Endothelial cell of umbilical vein (primary cell): ENCODE measurements around the gene MTMR6. TPM values are rescaled to one million over a fixed set of nuclear protein-coding genes. Genes with fewer than 3 reads are reported as not detected.

Experiments used
- BruUV-seq: library from RNA; stranded (reverse); fragments of 400-500 nt; replicated peaks from 2 replicates; lab custom pipeline; 2021; lab: Mats Ljungman, UMichigan
- CTCF ChIA-PET: fragments of 300-600, 350-600 bp; sonication (Branson Sonifier 250); formaldehyde crosslinking; loops from one replicate; lab custom pipeline; 2021; ENCODE audit warnings: antibody characterized with exemption, inconsistent platforms; lab: Charles Lee
- POLR2A ChIA-PET: fragments of 300-600, 350-600 bp; sonication (Branson Sonifier 250); formaldehyde crosslinking; loops from one replicate; lab custom pipeline; 2021; ENCODE audit warnings: antibody characterized with exemption, inconsistent platforms; lab: Charles Lee
- DNase-seq: peaks from one replicate; pipeline ENCODE4 v3.0.0-alpha.2; 2011; ENCODE audit warnings: low read depth, low spot score
- FAIRE-seq: peaks from 2 replicates; lab custom pipeline; 2011; peaks lifted over from hg19 to GRCh38; lab: Jason Lieb, UNC
- H2AFZ ChIP-seq: 2 replicates; pipeline ENCODE4 v1.6.0; 2012; ENCODE audit warnings: low read depth, low read length, control low read depth, inconsistent platforms
- H3K27ac ChIP-seq: 2 replicates; pipeline ENCODE4 v1.5.1; 2011; ENCODE audit warnings: low read depth, mild to moderate bottlenecking, control low read depth, low read length, moderate library complexity; ENCODE audit not compliant: insufficient read depth
- H3K27me3 ChIP-seq, 2 experiments: 2 replicates each; pipeline versions ENCODE4 v1.6.0 to v1.6.1; 2011; ENCODE audit warnings: low read length in 2 of 2, mixed read lengths in 1 of 2; ENCODE audit not compliant: control insufficient read depth in 2 of 2, insufficient read depth in 2 of 2
- H3K36me3 ChIP-seq, 2 experiments: 2 replicates in 1 of 2; 3 replicates in 1 of 2; pipeline ENCODE4 v1.5.1; 2011; ENCODE audit warnings: low read length in 2 of 2, mild to moderate bottlenecking in 1 of 2, moderate library complexity in 1 of 2; ENCODE audit not compliant: control insufficient read depth in 2 of 2, insufficient read depth in 2 of 2; ENCODE audit errors: extremely low read depth in 1 of 2
- H3K4me1 ChIP-seq: 3 replicates; pipeline ENCODE4 v1.5.1; 2011; ENCODE audit warnings: mild to moderate bottlenecking, low read length; ENCODE audit not compliant: control insufficient read depth, insufficient read depth; ENCODE audit errors: extremely low read depth
- H3K4me2 ChIP-seq: 2 replicates; pipeline ENCODE4 v1.6.1; 2011; ENCODE audit warnings: low read length, control low read depth, mixed read lengths; ENCODE audit not compliant: insufficient read depth
- H3K4me3 ChIP-seq, 3 experiments: fragments of 200-600 bp in 1 of 3; sonication (generic), shearing (Covaris generic) in 1 of 3; replicated peaks in 1 of 3; 2 replicates each; pipeline ENCODE4 v1.5.1; 2011 to 2016; ENCODE audit warnings: control low read depth in 3 of 3, low read length in 3 of 3, mild to moderate bottlenecking in 2 of 3, inconsistent platforms in 1 of 3, low read depth in 1 of 3, moderate library complexity in 1 of 3; ENCODE audit not compliant: insufficient read depth in 1 of 3
- H3K79me2 ChIP-seq: 2 replicates; pipeline ENCODE4 v1.6.0; 2012; ENCODE audit warnings: low read length, inconsistent platforms; ENCODE audit not compliant: control insufficient read depth, insufficient read depth
- H3K9ac ChIP-seq: replicated peaks from 2 replicates; pipeline ENCODE3; 2011; ENCODE audit warnings: low read length, control low read depth; ENCODE audit not compliant: insufficient read depth; ENCODE audit errors: extremely low read depth
- H3K9me1 ChIP-seq: replicated peaks from 3 replicates; pipeline ENCODE4 v1.6.0; 2011; ENCODE audit warnings: mild to moderate bottlenecking, low read length; ENCODE audit not compliant: control insufficient read depth, insufficient read depth; ENCODE audit errors: extremely low read depth
- H3K9me3 ChIP-seq: replicated peaks from 2 replicates; pipeline ENCODE4 v1.5.1; 2012; ENCODE audit warnings: low read length, inconsistent platforms; ENCODE audit not compliant: control insufficient read depth, insufficient read depth
- H4K20me1 ChIP-seq: replicated peaks from 2 replicates; pipeline ENCODE3; 2011; ENCODE audit warnings: mild to moderate bottlenecking, low read length; ENCODE audit not compliant: control insufficient read depth, insufficient read depth; ENCODE audit errors: extremely low read depth
- EZH2 ChIP-seq: IDR thresholded peaks from 2 replicates; pipeline ENCODE4 v1.6.1; 2012; ENCODE audit warnings: borderline replicate concordance, low read depth, mild to moderate bottlenecking, moderate library complexity, low read length, inconsistent platforms; ENCODE audit not compliant: severe bottlenecking
- FOS ChIP-seq: IDR thresholded peaks from 2 replicates; pipeline ENCODE4 v1.6.1; 2011; ENCODE audit warnings: mild to moderate bottlenecking, low read length, moderate library complexity, borderline replicate concordance; ENCODE audit not compliant: insufficient read depth
- GATA2 ChIP-seq: IDR thresholded peaks from 2 replicates; pipeline ENCODE4 v1.7.0; 2011; ENCODE audit warnings: low read depth, mild to moderate bottlenecking, moderate library complexity, mixed read lengths, low read length; ENCODE audit not compliant: insufficient read length, insufficient read depth
- JUN ChIP-seq: IDR thresholded peaks from 2 replicates; pipeline ENCODE4 v1.6.1; 2011; ENCODE audit warnings: borderline replicate concordance, low read depth; ENCODE audit not compliant: insufficient read length, insufficient read depth
- MAX ChIP-seq: IDR thresholded peaks from 2 replicates; pipeline ENCODE4 v1.6.1; 2011; ENCODE audit not compliant: insufficient read depth, insufficient read length
- MYC ChIP-seq: IDR thresholded peaks from one replicate; pipeline ENCODE4 v1.6.1; 2011; ENCODE audit warnings: mild to moderate bottlenecking, low read depth, low read length
- POLR2A ChIP-seq: IDR thresholded peaks from 2 replicates; pipeline ENCODE4 v1.6.1; 2012; ENCODE audit warnings: low read depth, mild to moderate bottlenecking, control low read depth, low read length
- POLR2AphosphoS5 ChIP-seq: IDR thresholded peaks from 2 replicates; pipeline ENCODE4 v1.6.1; 2012; ENCODE audit warnings: low read depth, mild to moderate bottlenecking, control low read depth, low read length, moderate library complexity; ENCODE audit not compliant: insufficient read depth
- dilution Hi-C: fragments of 300-500 bp; cut with MboI; formaldehyde crosslinking; loops from one replicate; pipeline ENCODE4 v1.15.0; 2019; ENCODE audit warnings: low sequenced_read_pairs; ENCODE audit not compliant: extremely low pct_ligation_motif_present
- intact Hi-C: fragments of 100-400 bp; cut with micrococcal nuclease; formaldehyde crosslinking; loops from one replicate; pipeline ENCODE4 v1.10.0; 2022
- polyA plus RNA-seq, 4 experiments: library from polyadenylated mRNA; depleted of rRNA in 3 of 4; stranded (reverse) in 3 of 4; unstranded in 1 of 4; fragments of >200 nt; gene quantifications; 2 replicates each; pipeline versions ENCODE4 v1.2.1 to v1.2.3, GENCODE V29; 2011 to 2012; ENCODE audit warnings: missing spikeins in 1 of 4
- total RNA-seq: library from RNA; stranded (reverse); gene quantifications from 2 replicates; pipeline ENCODE4 v1.2.3, GENCODE V29; 2021
- TF ChIP-seq, protein P1 (sequence below), 2 donors: IDR thresholded peaks; 1 replicate in 1 of 2; 2 replicates in 1 of 2; pipeline ENCODE4 v1.5.1; 2011; ENCODE audit warnings: low read length in 2 of 2, mild to moderate bottlenecking in 2 of 2, moderate library complexity in 2 of 2, control low read depth in 1 of 2, inconsistent platforms in 1 of 2, low read depth in 1 of 2; ENCODE audit not compliant: insufficient read depth in 1 of 2; ENCODE audit errors: extremely low read depth in 1 of 2

Gene MTMR6
- total and polyA plus RNA-seq, 2 donors (not counting 3 experiments of a cell fraction or from before 2014, with no cell fraction given) = 10.2 to 20.9 TPM

DNA sequence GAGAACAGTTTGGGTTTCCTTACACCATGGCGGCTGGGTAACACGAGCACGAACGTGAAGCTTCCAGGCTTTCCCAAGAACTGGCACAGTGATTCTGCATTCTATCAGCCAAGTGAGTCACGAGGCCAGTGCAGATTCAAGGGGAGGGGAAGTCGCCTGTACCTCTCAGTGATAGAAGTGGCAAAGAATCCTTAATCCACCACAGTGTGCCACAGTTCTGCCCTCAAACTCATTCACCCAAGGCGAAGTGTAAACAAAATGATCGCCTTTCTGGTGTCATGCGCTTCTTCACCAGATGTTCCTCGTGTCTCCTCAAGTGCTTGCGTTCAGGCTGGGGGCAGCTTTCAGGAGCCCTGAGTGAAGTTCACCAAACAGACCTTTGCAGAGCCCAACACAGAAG is 90.3 kb downstream of the MTMR6 start:
- Histone ChIP-seq H3K27me3 (no peaks in the 10 kb centered on the region), H3K27ac (no peak overlapping the region), H3K9me3 (no peaks in the 10 kb centered on the region), H3K9me1 (no peaks in the 10 kb centered on the region), H2AFZ (no peak overlapping the region), H3K79me2 (no peaks in the 10 kb centered on the region), H3K36me3 (no peaks in the 10 kb centered on the region), H3K9ac (no peak overlapping the region), H3K4me2 (no peak overlapping the region), H3K4me3 (no peak overlapping the region), H4K20me1 (no peaks in the 10 kb centered on the region), H3K4me1 (no peaks in the 10 kb centered on the region)
- intact Hi-C loops (no loop called here), dilution Hi-C loops (no loop called here)
- TF ChIP-seq GATA2 = no peak
- TF ChIP-seq MYC = no peak
- no peak for TF ChIP-seq JUN
- no peak for TF ChIP-seq MAX
- TF ChIP-seq FOS = no peak
- TF ChIP-seq EZH2 = no peak
- TF ChIP-seq, protein P1, sequence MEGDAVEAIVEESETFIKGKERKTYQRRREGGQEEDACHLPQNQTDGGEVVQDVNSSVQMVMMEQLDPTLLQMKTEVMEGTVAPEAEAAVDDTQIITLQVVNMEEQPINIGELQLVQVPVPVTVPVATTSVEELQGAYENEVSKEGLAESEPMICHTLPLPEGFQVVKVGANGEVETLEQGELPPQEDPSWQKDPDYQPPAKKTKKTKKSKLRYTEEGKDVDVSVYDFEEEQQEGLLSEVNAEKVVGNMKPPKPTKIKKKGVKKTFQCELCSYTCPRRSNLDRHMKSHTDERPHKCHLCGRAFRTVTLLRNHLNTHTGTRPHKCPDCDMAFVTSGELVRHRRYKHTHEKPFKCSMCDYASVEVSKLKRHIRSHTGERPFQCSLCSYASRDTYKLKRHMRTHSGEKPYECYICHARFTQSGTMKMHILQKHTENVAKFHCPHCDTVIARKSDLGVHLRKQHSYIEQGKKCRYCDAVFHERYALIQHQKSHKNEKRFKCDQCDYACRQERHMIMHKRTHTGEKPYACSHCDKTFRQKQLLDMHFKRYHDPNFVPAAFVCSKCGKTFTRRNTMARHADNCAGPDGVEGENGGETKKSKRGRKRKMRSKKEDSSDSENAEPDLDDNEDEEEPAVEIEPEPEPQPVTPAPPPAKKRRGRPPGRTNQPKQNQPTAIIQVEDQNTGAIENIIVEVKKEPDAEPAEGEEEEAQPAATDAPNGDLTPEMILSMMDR (IDR thresholded peaks at IDR 0.05; ENCODE audit: extremely low read depth in 1 of 2, insufficient read depth in 1 of 2, low read depth in 1 of 2, low read length in 2 of 2) = no peak
- TF ChIP-seq POLR2AphosphoS5 = no peak
- TF ChIP-seq POLR2A = no peak
- no peak for DNase-seq
- CTCF ChIA-PET = no interaction called here
- no peak for FAIRE-seq
- POLR2A ChIA-PET = no interaction called here
- no TSS peak for BruUV-seq

Other genes with a start within 250 kb of the MTMR6 start
- 0.18 and 0.31 TPM in 2 replicates for gene PABPC3, start 191.4 kb downstream of the MTMR6 start, total RNA-seq
- 0.07 and 0.13 TPM in 2 replicates for gene PABPC3, start 191.4 kb downstream of the MTMR6 start, polyA plus RNA-seq
- gene AMER2, start 115.2 kb downstream of the MTMR6 start, total RNA-seq = not detected in 2 replicates
- gene AMER2, start 115.2 kb downstream of the MTMR6 start, polyA plus RNA-seq = not detected in 2 replicates
- gene NUP58, start 14.1 kb upstream of the MTMR6 start, total RNA-seq = 49.6 and 59.2 TPM in 2 replicates
- 27.2 and 28.5 TPM in 2 replicates for gene NUP58, start 14.1 kb upstream of the MTMR6 start, polyA plus RNA-seq
- gene ATP8A2, start 84.5 kb upstream of the MTMR6 start, total RNA-seq = 0.35 and 0.49 TPM in 2 replicates
- gene ATP8A2, start 84.5 kb upstream of the MTMR6 start, polyA plus RNA-seq = 0.11 and 0.14 TPM in 2 replicates